Keratinocyte (primary cell): ENCODE measurements around the gene C1QL2. TPM values are rescaled to one million over a fixed set of nuclear protein-coding genes. Genes with fewer than 3 reads are reported as not detected.

ENCODE experiments used
- DNase-seq: peaks from one replicate; pipeline ENCODE4 v3.0.0-alpha.2; 2011; ENCODE audit warnings: low read depth, missing footprints, low spot score
- FAIRE-seq: peaks from 2 replicates; lab custom pipeline; 2011; peaks lifted over from hg19 to GRCh38; lab: Jason Lieb, UNC
- H2AFZ ChIP-seq: 2 replicates; pipeline ENCODE4 v1.6.0; 2012; ENCODE audit warnings: low read length, control low read depth, inconsistent platforms; ENCODE audit not compliant: control insufficient read depth
- H3K27ac ChIP-seq: 2 replicates; pipeline ENCODE4 v1.5.1; 2011; ENCODE audit warnings: low read length; ENCODE audit not compliant: control insufficient read depth, insufficient read depth
- H3K27me3 ChIP-seq: 3 replicates; pipeline ENCODE4 v1.6.0; 2011; ENCODE audit warnings: low read length; ENCODE audit not compliant: control insufficient read depth, insufficient read depth; ENCODE audit errors: extremely low read depth
- H3K36me3 ChIP-seq, 2 experiments: 2 replicates in 1 of 2; 3 replicates in 1 of 2; pipeline ENCODE4 v1.5.1; 2011; ENCODE audit warnings: low read length in 2 of 2, mild to moderate bottlenecking in 1 of 2; ENCODE audit not compliant: control insufficient read depth in 2 of 2, insufficient read depth in 2 of 2; ENCODE audit errors: extremely low read depth in 1 of 2
- H3K4me1 ChIP-seq: 3 replicates; pipeline ENCODE4 v1.5.1; 2011; ENCODE audit warnings: low read length; ENCODE audit not compliant: control insufficient read depth, insufficient read depth; ENCODE audit errors: extremely low read depth
- H3K4me2 ChIP-seq: 3 replicates; pipeline ENCODE4 v1.6.0; 2011; ENCODE audit warnings: low read depth, low read length; ENCODE audit not compliant: control insufficient read depth, insufficient read depth; ENCODE audit errors: extremely low read depth
- H3K4me3 ChIP-seq, 3 experiments: fragments of 200-600 bp in 1 of 3; sonication (generic) in 1 of 3; 2 replicates in 2 of 3; 3 replicates in 1 of 3; pipeline ENCODE4 v1.5.1; 2011 to 2016; ENCODE audit warnings: low read length in 3 of 3, mild to moderate bottlenecking in 3 of 3, control low read depth in 2 of 3, inconsistent platforms in 1 of 3, low read depth in 1 of 3, mixed read lengths in 1 of 3, mixed run types in 1 of 3, moderate library complexity in 1 of 3; ENCODE audit not compliant: control insufficient read depth in 2 of 3, insufficient read depth in 2 of 3; ENCODE audit errors: extremely low read depth in 1 of 3
- H3K79me2 ChIP-seq: 2 replicates; pipeline ENCODE4 v1.6.0; 2012; ENCODE audit warnings: low read length; ENCODE audit not compliant: control insufficient read depth, insufficient read depth
- H3K9ac ChIP-seq: 3 replicates; pipeline ENCODE4 v1.6.0; 2011; ENCODE audit warnings: low read length; ENCODE audit not compliant: control insufficient read depth, insufficient read depth; ENCODE audit errors: extremely low read depth
- H3K9me1 ChIP-seq: 3 replicates; pipeline ENCODE4 v1.6.0; 2011; ENCODE audit warnings: low read length; ENCODE audit not compliant: control insufficient read depth, insufficient read depth; ENCODE audit errors: extremely low read depth
- H3K9me3 ChIP-seq: 2 replicates; pipeline ENCODE4 v1.5.1; 2012; ENCODE audit warnings: low read depth, low read length; ENCODE audit not compliant: control insufficient read depth
- H4K20me1 ChIP-seq: 3 replicates; pipeline ENCODE4 v1.6.0; 2011; ENCODE audit warnings: low read length; ENCODE audit not compliant: control insufficient read depth, insufficient read depth; ENCODE audit errors: extremely low read depth
- CTCF ChIP-seq, 3 experiments: IDR thresholded peaks in 1 of 3; conservative IDR thresholded peaks in 1 of 3; optimal IDR thresholded peaks in 1 of 3; 2 replicates in 2 of 3; 3 replicates in 1 of 3; pipeline versions ENCODE3 to v1.5.1; 2011; ENCODE audit warnings: low read length in 3 of 3, mild to moderate bottlenecking in 3 of 3, moderate library complexity in 2 of 3, control low read depth in 1 of 3, inconsistent platforms in 1 of 3; ENCODE audit not compliant: insufficient read depth in 2 of 3; ENCODE audit errors: extremely low read depth in 1 of 3
- EZH2 ChIP-seq: IDR thresholded peaks from one replicate; pipeline ENCODE4 v1.6.1; 2012; ENCODE audit warnings: inconsistent platforms, mild to moderate bottlenecking, low read length, moderate library complexity
- dilution Hi-C: fragments of 300-500 bp; cut with MboI; formaldehyde crosslinking; loops from one replicate; pipeline ENCODE4 v1.7.0; 2020; ENCODE audit warnings: low sequenced_read_pairs; ENCODE audit not compliant: extremely low pct_ligation_motif_present
- polyA plus RNA-seq, 5 experiments: library from polyadenylated mRNA; depleted of rRNA in 3 of 5; stranded (reverse) in 3 of 5; stranded (forward) in 1 of 5; unstranded in 1 of 5; fragments of >200 nt; gene quantifications; 1 replicate in 1 of 5; 2 replicates in 3 of 5; 3 replicates in 1 of 5; pipeline versions ENCODE4 v1.2.1 to v1.2.3, GENCODE V29; 2011 to 2012; ENCODE audit warnings: missing spikeins in 2 of 5, low read depth in 1 of 5, low replicate concordance in 1 of 5

Gene C1QL2
- polyA plus RNA-seq, 1 donor (not counting 4 experiments of a cell fraction or from before 2014, with no cell fraction given): not detected

GRCh38 chr2:119119076-119119785 is 39.3 kb downstream of the C1QL2 start:
- no peaks in the 10 kb centered on the region for H3K36me3 ChIP-seq
- no peaks in the 10 kb centered on the region for H3K4me1 ChIP-seq
- no peak for DNase-seq
- H3K4me3 ChIP-seq: no peak overlapping the region
- H3K79me2 ChIP-seq: no peaks in the 10 kb centered on the region
- dilution Hi-C loops: no loop called here
- no peaks in the 10 kb centered on the region for H3K9me3 ChIP-seq
- no peak for FAIRE-seq
- H2AFZ ChIP-seq: no peak overlapping the region
- TF ChIP-seq EZH2: no peak
- no peak for TF ChIP-seq CTCF (optimal IDR thresholded peaks at IDR 0.05 in 1 of 3, IDR thresholded peaks at IDR 0.05 in 1 of 3, conservative IDR thresholded peaks at IDR 0.05 in 1 of 3; ENCODE audit: extremely low read depth in 1 of 3, insufficient read depth in 2 of 3, low read length in 3 of 3)
- H3K27ac ChIP-seq: no peak overlapping the region
- no peaks in the 10 kb centered on the region for H4K20me1 ChIP-seq
- no peak overlapping the region for H3K9ac ChIP-seq
- H3K9me1 ChIP-seq: no peaks in the 10 kb centered on the region
- peaks cover 29% of the 10 kb centered on the region for H3K27me3 ChIP-seq
- no peak overlapping the region for H3K4me2 ChIP-seq

DNA sequence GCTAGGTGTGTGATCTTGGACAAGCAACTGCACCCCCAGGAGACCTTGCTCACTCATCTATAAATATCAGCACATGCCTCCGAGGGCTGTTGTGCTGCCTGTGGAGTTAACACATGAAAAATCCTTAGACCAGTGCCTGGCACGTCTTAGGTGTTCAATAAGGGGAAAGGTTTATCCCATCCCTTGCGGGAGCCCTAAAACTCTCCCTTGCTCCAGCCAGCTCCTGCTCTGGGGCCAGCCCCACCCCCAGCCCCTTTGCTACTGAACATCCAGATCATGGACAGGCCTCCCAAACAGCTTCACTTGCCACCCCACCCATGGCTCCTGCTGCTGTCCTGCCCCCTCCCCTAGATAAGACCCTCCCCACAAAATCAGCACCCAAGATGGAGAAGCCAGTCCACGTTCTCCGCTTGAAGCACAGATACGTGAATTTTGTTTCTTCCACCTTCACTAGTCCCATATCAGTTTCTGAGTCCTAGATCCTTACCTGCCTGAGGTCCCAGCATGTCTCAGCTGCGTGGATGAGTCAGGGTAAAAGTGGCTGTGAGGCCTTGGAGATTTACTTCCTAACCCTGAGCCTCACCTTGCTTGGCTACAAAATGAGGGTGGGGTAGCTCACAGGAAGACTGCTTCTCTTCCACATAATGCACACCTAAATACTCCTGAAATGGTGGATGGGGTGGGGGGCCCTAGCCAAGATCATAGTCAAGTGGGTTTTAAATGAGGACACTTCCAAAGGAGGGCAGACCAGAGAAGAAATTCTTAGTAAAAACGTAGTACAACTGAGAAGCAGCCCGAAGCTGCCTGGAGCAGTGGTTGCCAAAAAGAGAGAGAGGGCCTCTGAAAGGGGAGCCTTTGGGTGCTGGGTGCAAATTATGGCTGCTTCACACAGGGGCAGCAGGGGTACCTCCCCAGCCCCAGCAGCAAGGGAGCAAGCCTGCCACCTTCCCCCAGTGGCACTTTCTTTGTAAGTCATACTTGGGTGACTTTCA is 40.4 kb downstream of the C1QL2 start:
- Histone ChIP-seq H4K20me1 (no peaks in the 10 kb centered on the region), H3K4me2 (no peak overlapping the region), H3K79me2 (no peaks in the 10 kb centered on the region), H3K27ac (no peak overlapping the region), H3K9ac (no peak overlapping the region), H3K9me3 (no peaks in the 10 kb centered on the region), H3K4me3 (no peak overlapping the region), H3K36me3 (no peaks in the 10 kb centered on the region), H3K9me1 (no peaks in the 10 kb centered on the region), H3K4me1 (no peaks in the 10 kb centered on the region), H2AFZ (no peak overlapping the region), H3K27me3 (peaks cover 30% of the 10 kb centered on the region)
- no peak for TF ChIP-seq CTCF (optimal IDR thresholded peaks at IDR 0.05 in 1 of 3, IDR thresholded peaks at IDR 0.05 in 1 of 3, conservative IDR thresholded peaks at IDR 0.05 in 1 of 3; ENCODE audit: extremely low read depth in 1 of 3, insufficient read depth in 2 of 3, low read length in 3 of 3)
- no peak for TF ChIP-seq EZH2
- FAIRE-seq: no peak
- dilution Hi-C loops: no loop called here
- no peak for DNase-seq
